Breast epithelium (tissue), 3 donors: ENCODE data around the gene CADPS2.

Source experiments
- CTCF ChIP-seq, 3 donors: fragments of 450-650 bp; IDR thresholded peaks; one replicate each; pipeline ENCODE4 v1.5.1; 2016 to 2017; ENCODE audit warnings: antibody characterized with exemption in 3 of 3, mild to moderate bottlenecking in 3 of 3, moderate library complexity in 3 of 3
- POLR2A ChIP-seq: fragments of 450-650 bp; IDR thresholded peaks from one replicate; pipeline ENCODE4 v1.6.1; 2016; ENCODE audit warnings: antibody characterized with exemption, mild to moderate bottlenecking, moderate library complexity

GRCh38 chr7:122842971-122843370 is 43.3 kb downstream of the CADPS2 start:
- TF ChIP-seq CTCF (IDR thresholded peaks at IDR 0.05) = no peak
- no peak for TF ChIP-seq POLR2A
